ENCODE data around the gene SLC8A2.
A peak's percentile ranks its signal among the peaks of the same experiment; 100 is the strongest.
"Not testable (repeated sequence)": the region's sequence is repeated elsewhere in the genome, so short reads cannot be mapped to it uniquely, and the experiment has no call there.

SLC8A2 gene

GRCh38 chr19:47398707-47399597 lies 72.7 kb downstream of the SLC8A2 start:
- DNase-seq (ENCODE audit: low read depth), result no peak
- no peak for TF ChIP-seq CTCF (IDR thresholded peaks at IDR 0.05; ENCODE audit: control insufficient read depth, insufficient read depth, low read depth, low read length, missing control alignments)

GRCh38 chr19:47391510-47392223 lies 80.0 kb downstream of the SLC8A2 start:
- H3K4me3 ChIP-seq (ENCODE audit: control insufficient read depth, low read depth, low read length), result no peak overlapping the region
- TF ChIP-seq CTCF (IDR thresholded peaks at IDR 0.05; ENCODE audit: control insufficient read depth, insufficient read depth, low read depth, low read length, missing control alignments), result peak; percentile 88
- peak; percentile 21 for DNase-seq (ENCODE audit: low read depth)

More at GRCh38 chr19:47398707-47399597, 72.7 kb downstream of the SLC8A2 start:
- no peak overlapping the region for H3K4me3 ChIP-seq (ENCODE audit: control insufficient read depth, low read depth, low read length)

- TF ChIP-seq CTCF (IDR thresholded peaks at IDR 0.05; ENCODE audit: control insufficient read depth, insufficient read depth, low read depth, low read length, missing control alignments), result no peak
- H3K4me3 ChIP-seq (ENCODE audit: control insufficient read depth, low read depth, low read length), result no peak overlapping the region
- DNase-seq (ENCODE audit: low read depth), result no peak
These were observed 80.9 kb downstream of the SLC8A2 start for GRCh38 chr19:47390533-47391488.

GRCh38 chr19:47389150-47389556 lies 82.5 kb downstream of the SLC8A2 start:
- no peak for TF ChIP-seq CTCF (IDR thresholded peaks at IDR 0.05; ENCODE audit: control insufficient read depth, insufficient read depth, low read depth, low read length, missing control alignments)
- no peak for DNase-seq (ENCODE audit: low read depth)
- H3K4me3 ChIP-seq (ENCODE audit: control insufficient read depth, low read depth, low read length), result no peak overlapping the region

GRCh38 chr19:47388721-47389120 lies 83.0 kb downstream of the SLC8A2 start:
- not testable (repeated sequence) for DNase-seq (ENCODE audit: low read depth); H3K4me3 ChIP-seq (ENCODE audit: control insufficient read depth, low read depth, low read length)

GRCh38 chr19:47387623-47388022 lies 84.1 kb downstream of the SLC8A2 start:
- not testable (repeated sequence) for H3K4me3 ChIP-seq (ENCODE audit: control insufficient read depth, low read depth, low read length); DNase-seq (ENCODE audit: low read depth)

GRCh38 chr19:47386582-47386981 lies 85.1 kb downstream of the SLC8A2 start:
- DNase-seq (ENCODE audit: low read depth); H3K4me3 ChIP-seq (ENCODE audit: control insufficient read depth, low read depth, low read length): not testable (repeated sequence)

- H3K4me3 ChIP-seq (ENCODE audit: control insufficient read depth, low read depth, low read length); DNase-seq (ENCODE audit: low read depth): not testable (repeated sequence)
These were observed 87.2 kb downstream of the SLC8A2 start for GRCh38 chr19:47384533-47384932.

GRCh38 chr19:47383890-47384289 lies 87.8 kb downstream of the SLC8A2 start:
- H3K4me3 ChIP-seq (ENCODE audit: control insufficient read depth, low read depth, low read length); DNase-seq (ENCODE audit: low read depth): not testable (repeated sequence)
